SK-N-SH (cell line): ENCODE results near the gene RFT1. TPM values are rescaled to one million over a fixed set of nuclear protein-coding genes. Genes with fewer than 3 reads are reported as not detected.

Experiments
- CTCF ChIA-PET: fragments of 300-600, 350-600 bp; formaldehyde crosslinking; extraction: SDS; loops from one replicate; lab custom pipeline; 2021; lab: Yijun Ruan, JAX
- POLR2A ChIA-PET: fragments of 350-600 bp; sonication (Branson Sonifier 250); formaldehyde crosslinking; extraction: SDS; loops from one replicate; lab custom pipeline; 2020; ENCODE audit warnings: antibody characterized with exemption, inconsistent platforms; lab: Yijun Ruan, JAX
- DNase-seq: peaks from one replicate; pipeline ENCODE4 v3.0.0; 2012
- H2AFZ ChIP-seq: fragments of 200-600 bp; sonication (generic); 2 replicates; pipeline ENCODE4 v1.8.1; 2016; ENCODE audit warnings: antibody characterized with exemption, mild to moderate bottlenecking, low read depth
- H3F3A ChIP-seq: fragments of 200-600 bp; sonication (generic); replicated peaks from 2 replicates; pipeline ENCODE3; 2016; ENCODE audit warnings: antibody characterized with exemption, mild to moderate bottlenecking; ENCODE audit not compliant: insufficient read depth
- H3K27ac ChIP-seq, 2 experiments: fragments of 200-500 bp in 1 of 2; fragments of 200-600 bp in 1 of 2; sonication (Bioruptor generic) in 1 of 2; sonication (generic), shearing (Covaris generic) in 1 of 2; 2 replicates each; pipeline versions ENCODE4 v1.5.1 to v1.6.1; 2014 to 2016; ENCODE audit warnings: low read depth in 2 of 2, inconsistent platforms in 1 of 2, low read length in 1 of 2, mild to moderate bottlenecking in 1 of 2, mixed read lengths in 1 of 2
- H3K27me3 ChIP-seq: fragments of 200-600 bp; sonication (generic), shearing (Covaris generic); 2 replicates; pipeline ENCODE4 v1.6.1; 2016; ENCODE audit warnings: mixed run types; ENCODE audit not compliant: insufficient read depth
- H3K36me3 ChIP-seq, 2 experiments: fragments of 200-500 bp in 1 of 2; fragments of 200-600 bp in 1 of 2; sonication (Bioruptor generic) in 1 of 2; sonication (generic) in 1 of 2; replicated peaks in 1 of 2; 2 replicates each; pipeline versions ENCODE3 to v1.5.1; 2014 to 2016; ENCODE audit warnings: low read length in 1 of 2, mild to moderate bottlenecking in 1 of 2; ENCODE audit not compliant: insufficient read depth in 2 of 2, control insufficient read depth in 1 of 2
- H3K4me1 ChIP-seq, 2 experiments: fragments of 200-500 bp in 1 of 2; fragments of 200-600 bp in 1 of 2; sonication (Bioruptor generic) in 1 of 2; sonication (generic), shearing (Covaris generic) in 1 of 2; 2 replicates each; pipeline versions ENCODE4 v1.5.1 to v1.6.1; 2014 to 2016; ENCODE audit warnings: low read depth in 1 of 2, low read length in 1 of 2, mixed run types in 1 of 2; ENCODE audit not compliant: insufficient read depth in 2 of 2, control insufficient read depth in 1 of 2
- H3K4me2 ChIP-seq: fragments of 200-600 bp; sonication (generic), shearing (Covaris generic); 2 replicates; pipeline ENCODE4 v1.6.1; 2017; ENCODE audit warnings: mixed run types
- H3K4me3 ChIP-seq, 2 experiments: fragments of 200-500 bp in 1 of 2; fragments of 200-600 bp in 1 of 2; sonication (Bioruptor generic) in 1 of 2; sonication (generic), shearing (Covaris generic) in 1 of 2; 2 replicates each; pipeline versions ENCODE4 v1.5.1 to v1.8.1; 2014 to 2016; ENCODE audit warnings: low read depth in 2 of 2, inconsistent platforms in 1 of 2, low read length in 1 of 2, mild to moderate bottlenecking in 1 of 2, mixed read lengths in 1 of 2, moderate library complexity in 1 of 2
- H3K79me2 ChIP-seq: fragments of 200-600 bp; sonication (generic); 2 replicates; pipeline ENCODE4 v1.8.1; 2017; ENCODE audit warnings: mild to moderate bottlenecking; ENCODE audit not compliant: insufficient read depth
- H3K9ac ChIP-seq: fragments of 200-600 bp; sonication (generic); 2 replicates; pipeline ENCODE4 v1.6.1; 2017; ENCODE audit warnings: mixed run types
- H3K9me2 ChIP-seq: fragments of 200-600 bp; sonication (generic); 2 replicates; pipeline ENCODE4 v1.6.1; 2017; ENCODE audit warnings: mixed run types
- H3K9me3 ChIP-seq: fragments of 200-600 bp; sonication (generic); 2 replicates; pipeline ENCODE4 v1.6.1; 2017; ENCODE audit warnings: mixed run types, mild to moderate bottlenecking, moderate library complexity
- H4K20me1 ChIP-seq: fragments of 200-600 bp; sonication (generic); 2 replicates; pipeline ENCODE4 v1.6.1; 2017; ENCODE audit warnings: mild to moderate bottlenecking, mixed run types; ENCODE audit not compliant: insufficient read depth
- CHD2 ChIP-seq: fragments of 150-350 bp; IDR thresholded peaks from 2 replicates; pipeline ENCODE4 v1.6.1; 2018; ENCODE audit warnings: low read length; ENCODE audit not compliant: partially characterized antibody
- FOXM1 ChIP-seq: IDR thresholded peaks from 2 replicates; pipeline ENCODE4 v1.4.0; 2012; ENCODE audit warnings: low read depth, mild to moderate bottlenecking
- MEF2A ChIP-seq: IDR thresholded peaks from 2 replicates; pipeline ENCODE4 v1.4.0; 2012; ENCODE audit warnings: low read depth, borderline replicate concordance
- MXI1 ChIP-seq: IDR thresholded peaks from 2 replicates; pipeline ENCODE4 v1.6.1; 2012; ENCODE audit warnings: mild to moderate bottlenecking, low read depth, low read length, improper control_type of control experiment
- NFIC ChIP-seq: IDR thresholded peaks from 2 replicates; pipeline ENCODE4 v1.4.0; 2012; ENCODE audit warnings: borderline replicate concordance
- POLR2AphosphoS5 ChIP-seq: IDR thresholded peaks from 2 replicates; pipeline ENCODE4 v1.6.1; 2012; ENCODE audit warnings: low read depth, low read length
- RAD21 ChIP-seq: IDR thresholded peaks from 2 replicates; pipeline ENCODE4 v1.6.1; 2012; ENCODE audit warnings: mild to moderate bottlenecking, low read length
- RCOR1 ChIP-seq: fragments of 150-350 bp; IDR thresholded peaks from 2 replicates; pipeline ENCODE4 v1.6.1; 2017; ENCODE audit warnings: antibody characterized with exemption, low read length
- RFX5 ChIP-seq: IDR thresholded peaks from 2 replicates; pipeline ENCODE4 v1.6.1; 2012; ENCODE audit warnings: mild to moderate bottlenecking, improper control_type of control experiment, low read length
- RXRA ChIP-seq: IDR thresholded peaks from 2 replicates; pipeline ENCODE4 v1.4.0; 2012; ENCODE audit warnings: low read depth, mild to moderate bottlenecking, borderline replicate concordance
- SIN3A ChIP-seq: IDR thresholded peaks from 2 replicates; pipeline ENCODE4 v1.6.1; 2012; ENCODE audit warnings: low read depth, mild to moderate bottlenecking, low read length, moderate library complexity, borderline replicate concordance
- SMC3 ChIP-seq: IDR thresholded peaks from 2 replicates; pipeline ENCODE4 v1.6.1; 2012; ENCODE audit warnings: low read depth, low read length, improper control_type of control experiment
- TAF1 ChIP-seq: IDR thresholded peaks from 2 replicates; pipeline ENCODE4 v1.6.1; 2012; ENCODE audit warnings: low read depth, mild to moderate bottlenecking, low read length, moderate library complexity, borderline replicate concordance
- TCF12 ChIP-seq: IDR thresholded peaks from 2 replicates; pipeline ENCODE4 v1.4.0; 2012
- TEAD4 ChIP-seq: IDR thresholded peaks from 2 replicates; pipeline ENCODE4 v1.4.0; 2012; ENCODE audit warnings: mild to moderate bottlenecking, borderline replicate concordance; ENCODE audit not compliant: insufficient read depth
- YY1 ChIP-seq: IDR thresholded peaks from 2 replicates; pipeline ENCODE4 v1.4.0; 2012; ENCODE audit warnings: low read depth, mild to moderate bottlenecking
- polyA plus RNA-seq, 3 experiments: library from polyadenylated mRNA; depleted of rRNA; stranded (reverse); fragments of >200 nt; gene quantifications; 2 replicates each; pipeline ENCODE4 v1.2.3, GENCODE V29; 2012
- TF ChIP-seq, protein P1 (sequence below): IDR thresholded peaks from 2 replicates; pipeline ENCODE4 v1.6.1; 2012; ENCODE audit warnings: mild to moderate bottlenecking, low read depth, low read length, moderate library complexity
- TF ChIP-seq, protein P2 (sequence below): IDR thresholded peaks from 2 replicates; pipeline ENCODE4 v1.4.0; 2012; ENCODE audit warnings: low read depth
- TF ChIP-seq, protein P3 (sequence below): IDR thresholded peaks from 2 replicates; pipeline ENCODE4; 2012
- TF ChIP-seq, protein P4 (sequence below): IDR thresholded peaks from 2 replicates; pipeline ENCODE4 v1.4.0; 2012; ENCODE audit warnings: low read depth, borderline replicate concordance
- TF ChIP-seq, protein P5 (sequence below): fragments of 200-600 bp; sonication (generic); IDR thresholded peaks from 2 replicates; pipeline ENCODE4 v1.6.1; 2017; ENCODE audit warnings: antibody characterized with exemption, mild to moderate bottlenecking, moderate library complexity
- TF ChIP-seq, protein P6 (sequence below): fragments of 150-350 bp; IDR thresholded peaks from 2 replicates; pipeline ENCODE4 v1.6.1; 2016; ENCODE audit warnings: mild to moderate bottlenecking, low read depth, low read length

The RFT1 gene
- polyA plus RNA-seq, 1 of the 3 experiments (the other 2 are of a cell fraction) = 13.8 TPM

DNA sequence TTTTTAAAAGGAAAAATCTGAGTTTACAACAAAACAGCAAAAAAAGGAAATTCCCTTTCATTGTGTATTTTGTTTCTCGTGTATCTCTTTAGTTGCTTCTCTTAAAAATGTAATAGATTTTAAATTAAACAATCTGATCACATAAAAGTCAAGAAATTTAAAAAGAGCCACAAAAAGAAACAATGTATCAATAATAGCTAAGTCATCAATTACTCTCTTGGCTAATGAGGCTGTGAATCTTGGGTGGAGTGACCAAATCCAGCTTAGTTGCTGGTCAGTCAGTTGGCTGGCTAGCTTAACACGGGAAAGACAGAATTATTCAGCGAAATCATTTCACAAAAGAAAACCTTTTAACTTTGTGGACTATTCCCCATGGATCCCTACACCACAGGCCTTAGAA, 87.6 kb downstream of the RFT1 start (continued):
- no peak for TF ChIP-seq MXI1
- TF ChIP-seq MEF2A = no peak
- TF ChIP-seq RCOR1 = no peak
- no peak for TF ChIP-seq RAD21

DNA sequence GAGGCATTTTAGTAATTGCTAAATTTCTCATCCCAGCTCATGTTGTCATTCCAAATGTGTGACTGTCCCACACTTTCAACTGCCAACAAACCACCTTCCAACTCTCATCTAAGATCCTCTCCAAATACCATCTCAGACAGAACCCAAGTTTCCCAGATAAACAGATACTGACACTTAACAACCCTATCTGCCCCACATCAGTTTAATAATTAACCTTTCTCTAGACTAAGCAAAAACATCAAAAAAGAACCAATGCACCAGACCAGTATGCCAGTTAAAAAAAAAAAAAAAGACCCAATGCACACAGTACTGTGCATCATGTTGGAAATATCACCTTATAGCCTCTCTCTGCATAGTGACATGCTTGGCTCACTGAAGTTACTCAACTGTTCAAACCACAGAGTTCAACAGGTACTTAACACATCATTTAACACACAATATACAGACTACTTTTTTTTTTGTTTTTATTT, 89.8 kb downstream of the RFT1 start:
- DNase-seq = no peak
- ChIA-PET POLR2A (no interaction called here), CTCF (no interaction called here)
- Histone ChIP-seq H3K9me2 (no peaks in the 10 kb centered on the region), H2AFZ (no peak overlapping the region), H3K27ac (no peak overlapping the region), H3K4me1 (peaks cover 0 to 6% of the 10 kb centered on the region in 2 experiments; a peak in 2 of 4 replicates), H3K4me2 (no peak overlapping the region), H3K79me2 (no peaks in the 10 kb centered on the region; the same call in 1 of the 2 replicates), H3K4me3 (no peak overlapping the region), H4K20me1 (no peaks in the 10 kb centered on the region), H3K9ac (no peak overlapping the region), H3K36me3 (no peaks in the 10 kb centered on the region), H3K9me3 (no peaks in the 10 kb centered on the region), H3K27me3 (no peaks in the 10 kb centered on the region; the same call in 1 of the 2 replicates), H3F3A (no peaks in the 10 kb centered on the region)
- TF ChIP-seq FOXM1 (no peak), CHD2 (no peak), NFIC (no peak), RFX5 (no peak), SMC3 (no peak), TAF1 (no peak), SIN3A (no peak), POLR2AphosphoS5 (no peak), RAD21 (no peak), TCF12 (no peak), YY1 (no peak), TEAD4 (no peak), RXRA (no peak)
- TF ChIP-seq, protein P1, sequence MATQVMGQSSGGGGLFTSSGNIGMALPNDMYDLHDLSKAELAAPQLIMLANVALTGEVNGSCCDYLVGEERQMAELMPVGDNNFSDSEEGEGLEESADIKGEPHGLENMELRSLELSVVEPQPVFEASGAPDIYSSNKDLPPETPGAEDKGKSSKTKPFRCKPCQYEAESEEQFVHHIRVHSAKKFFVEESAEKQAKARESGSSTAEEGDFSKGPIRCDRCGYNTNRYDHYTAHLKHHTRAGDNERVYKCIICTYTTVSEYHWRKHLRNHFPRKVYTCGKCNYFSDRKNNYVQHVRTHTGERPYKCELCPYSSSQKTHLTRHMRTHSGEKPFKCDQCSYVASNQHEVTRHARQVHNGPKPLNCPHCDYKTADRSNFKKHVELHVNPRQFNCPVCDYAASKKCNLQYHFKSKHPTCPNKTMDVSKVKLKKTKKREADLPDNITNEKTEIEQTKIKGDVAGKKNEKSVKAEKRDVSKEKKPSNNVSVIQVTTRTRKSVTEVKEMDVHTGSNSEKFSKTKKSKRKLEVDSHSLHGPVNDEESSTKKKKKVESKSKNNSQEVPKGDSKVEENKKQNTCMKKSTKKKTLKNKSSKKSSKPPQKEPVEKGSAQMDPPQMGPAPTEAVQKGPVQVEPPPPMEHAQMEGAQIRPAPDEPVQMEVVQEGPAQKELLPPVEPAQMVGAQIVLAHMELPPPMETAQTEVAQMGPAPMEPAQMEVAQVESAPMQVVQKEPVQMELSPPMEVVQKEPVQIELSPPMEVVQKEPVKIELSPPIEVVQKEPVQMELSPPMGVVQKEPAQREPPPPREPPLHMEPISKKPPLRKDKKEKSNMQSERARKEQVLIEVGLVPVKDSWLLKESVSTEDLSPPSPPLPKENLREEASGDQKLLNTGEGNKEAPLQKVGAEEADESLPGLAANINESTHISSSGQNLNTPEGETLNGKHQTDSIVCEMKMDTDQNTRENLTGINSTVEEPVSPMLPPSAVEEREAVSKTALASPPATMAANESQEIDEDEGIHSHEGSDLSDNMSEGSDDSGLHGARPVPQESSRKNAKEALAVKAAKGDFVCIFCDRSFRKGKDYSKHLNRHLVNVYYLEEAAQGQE = no peak
- TF ChIP-seq, protein P2, sequence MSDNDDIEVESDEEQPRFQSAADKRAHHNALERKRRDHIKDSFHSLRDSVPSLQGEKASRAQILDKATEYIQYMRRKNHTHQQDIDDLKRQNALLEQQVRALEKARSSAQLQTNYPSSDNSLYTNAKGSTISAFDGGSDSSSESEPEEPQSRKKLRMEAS = no peak
- TF ChIP-seq, protein P3, sequence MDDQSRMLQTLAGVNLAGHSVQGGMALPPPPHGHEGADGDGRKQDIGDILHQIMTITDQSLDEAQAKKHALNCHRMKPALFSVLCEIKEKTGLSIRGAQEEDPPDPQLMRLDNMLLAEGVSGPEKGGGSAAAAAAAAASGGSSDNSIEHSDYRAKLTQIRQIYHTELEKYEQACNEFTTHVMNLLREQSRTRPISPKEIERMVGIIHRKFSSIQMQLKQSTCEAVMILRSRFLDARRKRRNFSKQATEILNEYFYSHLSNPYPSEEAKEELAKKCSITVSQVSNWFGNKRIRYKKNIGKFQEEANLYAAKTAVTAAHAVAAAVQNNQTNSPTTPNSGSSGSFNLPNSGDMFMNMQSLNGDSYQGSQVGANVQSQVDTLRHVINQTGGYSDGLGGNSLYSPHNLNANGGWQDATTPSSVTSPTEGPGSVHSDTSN = no peak
- TF ChIP-seq, protein P4, sequence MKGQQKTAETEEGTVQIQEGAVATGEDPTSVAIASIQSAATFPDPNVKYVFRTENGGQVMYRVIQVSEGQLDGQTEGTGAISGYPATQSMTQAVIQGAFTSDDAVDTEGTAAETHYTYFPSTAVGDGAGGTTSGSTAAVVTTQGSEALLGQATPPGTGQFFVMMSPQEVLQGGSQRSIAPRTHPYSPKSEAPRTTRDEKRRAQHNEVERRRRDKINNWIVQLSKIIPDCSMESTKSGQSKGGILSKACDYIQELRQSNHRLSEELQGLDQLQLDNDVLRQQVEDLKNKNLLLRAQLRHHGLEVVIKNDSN = no peak
- TF ChIP-seq, protein P5, sequence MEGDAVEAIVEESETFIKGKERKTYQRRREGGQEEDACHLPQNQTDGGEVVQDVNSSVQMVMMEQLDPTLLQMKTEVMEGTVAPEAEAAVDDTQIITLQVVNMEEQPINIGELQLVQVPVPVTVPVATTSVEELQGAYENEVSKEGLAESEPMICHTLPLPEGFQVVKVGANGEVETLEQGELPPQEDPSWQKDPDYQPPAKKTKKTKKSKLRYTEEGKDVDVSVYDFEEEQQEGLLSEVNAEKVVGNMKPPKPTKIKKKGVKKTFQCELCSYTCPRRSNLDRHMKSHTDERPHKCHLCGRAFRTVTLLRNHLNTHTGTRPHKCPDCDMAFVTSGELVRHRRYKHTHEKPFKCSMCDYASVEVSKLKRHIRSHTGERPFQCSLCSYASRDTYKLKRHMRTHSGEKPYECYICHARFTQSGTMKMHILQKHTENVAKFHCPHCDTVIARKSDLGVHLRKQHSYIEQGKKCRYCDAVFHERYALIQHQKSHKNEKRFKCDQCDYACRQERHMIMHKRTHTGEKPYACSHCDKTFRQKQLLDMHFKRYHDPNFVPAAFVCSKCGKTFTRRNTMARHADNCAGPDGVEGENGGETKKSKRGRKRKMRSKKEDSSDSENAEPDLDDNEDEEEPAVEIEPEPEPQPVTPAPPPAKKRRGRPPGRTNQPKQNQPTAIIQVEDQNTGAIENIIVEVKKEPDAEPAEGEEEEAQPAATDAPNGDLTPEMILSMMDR = no peak
- TF ChIP-seq, protein P6, sequence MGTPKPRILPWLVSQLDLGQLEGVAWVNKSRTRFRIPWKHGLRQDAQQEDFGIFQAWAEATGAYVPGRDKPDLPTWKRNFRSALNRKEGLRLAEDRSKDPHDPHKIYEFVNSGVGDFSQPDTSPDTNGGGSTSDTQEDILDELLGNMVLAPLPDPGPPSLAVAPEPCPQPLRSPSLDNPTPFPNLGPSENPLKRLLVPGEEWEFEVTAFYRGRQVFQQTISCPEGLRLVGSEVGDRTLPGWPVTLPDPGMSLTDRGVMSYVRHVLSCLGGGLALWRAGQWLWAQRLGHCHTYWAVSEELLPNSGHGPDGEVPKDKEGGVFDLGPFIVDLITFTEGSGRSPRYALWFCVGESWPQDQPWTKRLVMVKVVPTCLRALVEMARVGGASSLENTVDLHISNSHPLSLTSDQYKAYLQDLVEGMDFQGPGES = no peak
